Activated CD8-positive, alpha-beta memory T cell treated with anti-CD3 and anti-CD28 coated beads, Interleukin-2, amount 50 U/mL, for 48 hours (primary cell): ENCODE measurements around the gene CAPN13.

ENCODE experiments used
- DNase-seq: peaks from one replicate; pipeline ENCODE4 v3.0.0-alpha.2; 2020

The CAPN13 gene, protein sequence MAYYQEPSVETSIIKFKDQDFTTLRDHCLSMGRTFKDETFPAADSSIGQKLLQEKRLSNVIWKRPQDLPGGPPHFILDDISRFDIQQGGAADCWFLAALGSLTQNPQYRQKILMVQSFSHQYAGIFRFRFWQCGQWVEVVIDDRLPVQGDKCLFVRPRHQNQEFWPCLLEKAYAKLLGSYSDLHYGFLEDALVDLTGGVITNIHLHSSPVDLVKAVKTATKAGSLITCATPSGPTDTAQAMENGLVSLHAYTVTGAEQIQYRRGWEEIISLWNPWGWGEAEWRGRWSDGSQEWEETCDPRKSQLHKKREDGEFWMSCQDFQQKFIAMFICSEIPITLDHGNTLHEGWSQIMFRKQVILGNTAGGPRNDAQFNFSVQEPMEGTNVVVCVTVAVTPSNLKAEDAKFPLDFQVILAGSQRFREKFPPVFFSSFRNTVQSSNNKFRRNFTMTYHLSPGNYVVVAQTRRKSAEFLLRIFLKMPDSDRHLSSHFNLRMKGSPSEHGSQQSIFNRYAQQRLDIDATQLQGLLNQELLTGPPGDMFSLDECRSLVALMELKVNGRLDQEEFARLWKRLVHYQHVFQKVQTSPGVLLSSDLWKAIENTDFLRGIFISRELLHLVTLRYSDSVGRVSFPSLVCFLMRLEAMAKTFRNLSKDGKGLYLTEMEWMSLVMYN

DNA sequence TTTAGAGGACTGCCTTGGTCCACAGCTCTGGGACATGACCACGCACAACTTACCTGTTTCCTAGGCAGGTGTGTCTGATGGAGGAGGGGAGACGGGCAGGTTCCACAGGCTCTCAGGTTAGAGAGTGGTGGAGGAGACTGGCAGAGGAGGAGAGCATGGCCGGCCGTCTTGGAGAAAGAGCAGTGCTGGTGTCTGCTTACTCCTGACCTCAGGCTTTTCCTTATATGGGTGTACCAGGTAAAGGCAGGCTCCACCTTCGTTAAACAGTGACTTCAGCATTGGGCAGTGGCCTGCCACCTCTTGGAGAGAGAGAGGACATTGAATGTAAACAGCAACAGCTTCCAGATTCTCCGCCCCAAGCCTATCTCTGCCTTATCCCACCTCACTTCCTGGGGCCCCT lies at the start of gene CAPN13:
TSS of gene CAPN13 (minus strand) at position 198 of the 400 bp plus-strand sequence. CDS start 20,121 bp downstream, outside the sequence.
- no peak for DNase-seq

DNA sequence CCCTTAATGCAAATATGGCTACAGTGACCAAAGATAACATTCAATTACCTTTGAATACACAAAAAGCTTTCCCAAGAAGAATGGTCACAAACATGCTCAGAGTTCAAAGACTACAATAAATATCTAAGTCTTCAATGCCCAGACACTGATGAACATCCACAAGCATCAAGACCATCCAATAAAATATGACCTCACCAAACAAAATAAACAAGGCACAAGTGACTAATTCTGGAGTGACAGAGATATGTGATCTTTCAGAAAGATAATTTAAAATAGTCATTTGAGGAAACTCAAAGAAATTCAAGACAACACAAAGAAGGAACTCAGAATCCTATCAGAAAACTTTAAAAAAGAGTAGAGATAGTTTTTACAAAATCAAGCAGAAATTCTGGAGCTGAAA lies 40.6 kb upstream of the CAPN13 start:
- no peak for DNase-seq

DNA sequence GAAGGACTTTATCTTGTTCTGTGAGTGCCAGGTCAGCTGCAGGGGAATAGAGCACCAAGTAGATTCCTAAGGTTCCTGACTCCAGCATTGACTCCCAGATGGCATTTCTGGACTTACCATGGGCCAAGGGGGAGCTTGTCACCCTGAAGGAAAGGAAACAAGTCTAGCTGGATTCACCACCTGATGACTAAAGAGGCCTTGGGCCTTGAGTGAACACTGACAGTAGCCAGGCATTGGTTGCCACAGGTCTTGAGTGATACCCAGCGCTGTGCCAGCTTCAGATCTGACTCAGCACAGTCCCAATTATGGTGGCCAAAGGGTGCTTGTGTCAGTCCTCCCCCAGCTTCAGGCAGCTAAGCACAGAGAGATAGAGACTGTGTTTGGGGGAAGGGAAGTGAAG lies 40.1 kb upstream of the CAPN13 start:
- no peak for DNase-seq

DNA sequence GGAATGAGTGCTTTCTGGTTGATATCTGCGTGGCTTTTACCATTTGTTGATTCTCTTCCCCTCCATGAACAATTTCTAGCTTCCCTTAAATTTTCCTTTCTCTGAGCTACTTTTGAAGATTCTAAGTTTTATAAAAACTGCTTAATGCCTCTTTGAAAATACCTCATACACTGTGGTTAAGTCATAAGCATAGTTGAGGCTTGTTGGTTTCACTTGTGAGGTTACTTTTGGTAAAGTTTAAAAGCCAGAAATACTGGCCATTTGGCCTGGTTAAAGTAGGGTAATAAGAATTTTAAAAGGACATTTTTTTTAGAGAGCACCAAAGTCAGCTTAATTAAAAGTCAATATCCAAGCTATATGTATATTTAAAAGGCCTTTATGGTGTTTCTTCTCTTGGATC lies 21.3 kb upstream of the CAPN13 start:
- no peak for DNase-seq

DNA sequence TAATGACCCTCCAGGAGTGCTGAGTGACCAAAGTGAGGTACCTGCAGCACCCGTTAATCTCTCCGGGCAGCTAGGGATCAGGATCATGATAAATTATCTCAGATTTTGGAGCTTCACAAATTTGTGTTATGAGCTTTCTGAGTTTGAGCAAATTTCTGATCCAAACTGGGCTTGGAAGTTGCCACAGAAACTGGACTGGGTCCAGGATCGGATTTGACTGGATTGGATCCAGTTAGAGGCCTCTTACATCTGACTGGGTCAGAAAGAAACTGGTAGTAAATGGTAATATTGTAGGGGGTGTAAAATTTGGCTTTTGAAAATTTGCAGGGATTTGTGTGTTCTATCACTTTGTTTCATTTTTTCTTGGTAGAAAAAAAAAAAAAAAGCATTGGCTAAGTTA lies 19.7 kb upstream of the CAPN13 start:
- DNase-seq: no peak

DNA sequence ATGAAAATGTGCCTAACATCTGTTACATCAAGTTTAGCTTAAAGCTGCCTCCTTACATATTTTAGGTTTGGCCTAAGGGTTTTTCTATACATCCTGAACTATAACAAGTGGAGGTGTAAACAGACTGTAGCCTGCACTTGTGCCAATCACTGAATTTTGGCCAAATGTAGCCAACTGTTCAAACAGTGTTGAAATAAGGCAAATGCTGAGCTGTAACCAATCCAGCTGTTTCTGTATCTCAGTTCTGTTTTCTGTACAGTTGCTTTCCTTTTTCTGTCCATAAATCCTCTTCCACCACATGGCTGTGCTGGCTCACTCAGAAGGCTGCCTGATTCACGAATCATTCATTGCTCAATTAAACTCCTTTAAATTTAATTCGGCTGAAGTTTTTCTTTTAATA lies 19.2 kb upstream of the CAPN13 start:
- DNase-seq: no peak

DNA sequence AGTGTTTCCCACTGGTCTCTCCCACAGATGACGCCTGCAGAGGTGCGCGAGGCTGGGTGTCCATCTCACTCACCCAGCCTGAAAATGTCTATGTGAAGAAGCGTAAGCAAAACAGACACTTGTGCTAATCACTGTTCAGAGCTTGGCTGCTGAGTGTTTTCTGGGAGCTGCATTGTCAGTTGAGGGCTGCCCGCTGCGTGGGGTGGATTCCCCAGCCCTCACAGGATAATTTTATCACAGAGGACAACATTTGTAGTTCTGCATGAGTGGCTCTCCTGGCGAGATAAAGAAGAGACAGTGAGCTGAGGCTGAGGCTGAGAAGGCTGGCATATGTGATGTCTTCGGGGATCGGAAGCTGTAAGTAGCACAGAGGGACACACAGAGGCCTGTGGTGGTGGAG lies 16.2 kb upstream of the CAPN13 start:
- no peak for DNase-seq

DNA sequence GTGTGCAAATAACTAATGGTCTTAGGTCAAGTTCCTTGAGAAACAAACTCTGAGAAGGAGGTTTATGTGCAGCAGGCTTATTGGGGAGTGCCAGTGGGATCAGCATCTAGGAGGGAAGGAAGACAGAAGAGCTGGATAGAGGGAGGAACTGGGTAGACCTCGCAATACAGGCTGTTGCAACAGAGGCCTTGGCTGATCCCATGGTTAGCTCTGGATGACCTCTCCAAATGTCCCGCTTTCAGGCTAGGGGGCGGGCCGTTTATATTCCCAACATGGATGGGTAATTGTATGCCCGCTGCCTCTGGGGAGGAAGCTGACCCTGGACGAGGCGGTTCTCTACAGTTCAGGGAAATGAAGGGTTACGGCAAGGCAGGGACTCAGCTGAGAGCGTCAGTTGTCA lies 14.7 kb upstream of the CAPN13 start:
- no peak for DNase-seq

DNA sequence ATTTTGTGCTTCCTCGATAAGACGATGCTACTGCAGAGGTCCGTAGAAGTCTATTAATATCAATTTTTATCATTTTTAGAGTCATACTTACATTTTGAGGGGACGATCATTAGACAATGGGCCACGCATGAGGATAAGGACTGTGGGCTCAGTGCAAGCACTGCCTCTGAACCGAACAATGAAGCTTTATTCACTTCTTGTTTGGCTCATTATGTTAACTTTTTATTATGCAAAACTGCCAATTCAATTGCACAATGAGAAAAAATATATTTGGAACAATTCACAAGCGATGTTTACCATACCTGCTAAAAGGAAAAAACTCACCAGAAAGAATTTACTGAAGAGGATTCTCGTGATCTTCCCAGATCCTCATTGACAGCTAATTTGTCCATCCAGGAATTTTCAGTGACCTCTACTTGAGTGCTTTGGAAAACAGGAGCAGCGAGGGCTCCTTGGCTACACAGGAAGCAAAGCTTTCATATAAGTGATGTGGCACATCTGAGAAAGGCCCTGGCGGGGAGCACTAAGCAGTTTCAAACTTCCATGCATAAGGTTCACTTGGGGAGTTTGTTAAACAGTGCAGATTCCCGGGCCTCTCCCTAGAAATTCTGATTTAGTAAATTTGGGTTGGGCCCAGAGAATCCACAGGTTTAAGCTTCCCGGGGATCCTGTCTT lies 13.3 kb upstream of the CAPN13 start:
- no peak for DNase-seq

DNA sequence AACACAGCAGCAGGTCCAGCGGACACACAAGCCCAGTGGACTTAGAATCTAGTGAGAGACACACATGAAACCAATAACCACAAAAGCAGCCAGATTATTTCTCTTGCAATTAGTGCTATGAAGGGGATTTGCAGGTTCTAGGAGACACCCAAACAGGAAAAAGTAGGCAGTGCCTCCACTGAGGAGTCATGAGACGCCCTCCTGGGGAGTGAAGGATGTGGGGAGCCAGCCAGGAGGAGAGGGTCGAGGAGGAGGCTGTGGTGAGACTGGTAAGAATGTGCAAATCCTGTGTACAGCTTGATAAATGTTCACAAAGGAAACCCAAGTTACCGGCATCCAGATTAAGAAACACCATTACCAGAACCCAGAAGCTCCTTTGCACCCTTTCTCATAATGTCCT lies 2.7 kb upstream of the CAPN13 start:
- no peak for DNase-seq

DNA sequence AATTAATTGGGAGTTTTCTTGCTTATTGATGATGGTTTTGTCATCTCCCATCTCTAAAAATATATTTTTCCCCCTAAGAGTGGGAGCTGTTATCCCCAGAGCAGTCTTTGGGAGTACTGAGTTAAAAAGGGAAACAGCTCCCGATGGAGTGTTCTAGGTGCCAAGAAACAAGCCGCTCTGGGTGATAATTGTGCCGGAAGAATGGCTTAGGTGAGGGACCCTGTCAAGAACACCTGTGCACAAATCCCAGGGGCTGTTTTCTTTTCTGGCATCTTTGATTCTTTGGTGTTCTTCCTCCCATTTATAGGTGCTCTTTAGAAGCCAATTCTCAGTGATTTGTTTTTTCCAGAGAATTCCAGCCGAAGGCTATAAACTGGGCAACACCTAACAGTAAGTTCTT lies 1.4 kb upstream of the CAPN13 start:
- DNase-seq: no peak

DNA sequence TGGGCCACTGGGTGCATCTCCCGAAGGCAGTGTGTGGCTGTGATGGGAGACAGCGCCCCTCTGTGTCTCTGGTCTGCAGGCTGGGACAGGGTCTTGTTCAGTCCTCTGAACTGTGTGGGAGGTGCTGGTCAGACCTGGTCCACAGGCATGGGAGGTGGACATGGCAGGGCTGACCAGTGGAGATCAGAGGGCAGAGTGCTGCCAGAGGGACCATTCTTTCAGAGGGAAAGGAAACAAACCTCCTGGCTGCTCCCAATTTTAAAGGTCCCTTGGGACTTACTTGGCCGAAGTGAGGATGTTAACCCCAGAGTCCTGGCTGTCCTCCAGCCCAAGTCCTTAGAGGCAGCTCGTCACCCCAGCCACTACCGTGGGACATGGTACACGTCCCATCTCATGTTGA lies 4.0 kb downstream of the CAPN13 start:
- DNase-seq: no peak

DNA sequence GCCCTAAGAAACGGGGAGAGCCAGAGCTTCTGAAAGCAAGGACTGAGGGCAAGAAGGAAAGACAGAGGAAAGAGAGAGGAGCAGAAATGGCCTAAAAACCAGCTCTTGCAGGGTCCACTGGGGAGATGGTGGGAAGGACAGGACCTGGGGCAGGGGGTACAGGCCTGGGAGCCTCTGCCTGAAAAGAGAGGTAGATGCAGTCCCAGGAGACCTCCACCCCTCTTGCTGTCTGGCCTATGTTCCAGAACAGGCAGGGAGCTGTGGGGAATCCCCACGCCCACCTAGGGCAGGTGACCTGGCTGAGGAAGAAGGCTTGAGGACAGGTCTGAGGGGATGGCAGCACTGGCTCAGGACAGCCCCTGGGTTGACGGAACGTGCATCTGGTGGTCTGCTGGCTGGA lies 4.6 kb downstream of the CAPN13 start:
- DNase-seq: no peak

DNA sequence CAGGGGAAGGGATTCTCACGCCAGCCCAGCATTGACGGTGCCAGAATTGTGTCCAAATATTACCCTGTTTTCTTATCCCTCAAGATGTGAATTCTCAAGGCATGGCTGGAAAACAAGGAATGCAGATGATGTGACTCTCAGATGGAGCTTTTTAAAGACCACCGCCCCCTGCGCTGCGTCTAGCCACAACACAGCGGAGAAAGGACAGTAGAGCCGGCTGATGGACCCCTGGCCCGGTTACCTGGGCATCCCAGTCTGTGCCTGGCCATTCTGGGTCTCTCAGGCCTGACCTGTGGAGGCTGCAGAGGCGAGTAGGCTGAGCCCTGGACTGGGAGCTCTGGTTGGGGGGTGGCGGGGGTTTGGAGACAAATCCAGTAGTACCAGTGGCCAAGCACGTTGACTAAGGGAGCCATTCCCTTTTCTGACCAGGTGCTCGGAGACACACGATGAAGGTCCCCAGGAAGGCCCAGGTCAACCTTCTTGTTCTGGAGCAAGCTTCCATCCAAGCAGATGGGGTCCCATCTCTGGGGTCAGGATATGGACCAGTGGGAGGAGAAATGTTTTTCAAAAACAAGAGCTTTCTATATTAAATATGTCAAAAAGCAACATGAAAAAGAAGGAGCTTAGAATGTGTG lies 5.3 kb downstream of the CAPN13 start:
- no peak for DNase-seq

DNA sequence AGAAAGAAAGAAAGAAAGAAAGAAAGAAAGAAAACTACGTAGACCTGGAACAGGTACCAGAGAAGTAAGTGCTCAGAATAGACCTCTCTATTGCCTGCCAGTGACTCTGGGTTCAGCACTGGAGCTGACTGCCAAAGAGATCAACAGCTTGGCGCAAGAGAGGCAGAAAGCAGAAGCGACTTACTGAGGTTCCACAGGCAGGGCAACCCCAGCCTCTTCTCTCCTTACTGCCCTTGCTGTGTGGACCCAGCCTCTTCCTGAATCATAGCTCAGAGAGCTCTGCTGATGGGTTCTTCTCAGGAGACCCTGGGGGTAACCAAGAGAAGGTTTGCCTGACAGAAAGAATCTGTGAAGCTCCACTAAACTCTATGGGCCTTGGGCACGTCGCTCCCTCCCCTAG lies 7.1 kb downstream of the CAPN13 start:
- no peak for DNase-seq

DNA sequence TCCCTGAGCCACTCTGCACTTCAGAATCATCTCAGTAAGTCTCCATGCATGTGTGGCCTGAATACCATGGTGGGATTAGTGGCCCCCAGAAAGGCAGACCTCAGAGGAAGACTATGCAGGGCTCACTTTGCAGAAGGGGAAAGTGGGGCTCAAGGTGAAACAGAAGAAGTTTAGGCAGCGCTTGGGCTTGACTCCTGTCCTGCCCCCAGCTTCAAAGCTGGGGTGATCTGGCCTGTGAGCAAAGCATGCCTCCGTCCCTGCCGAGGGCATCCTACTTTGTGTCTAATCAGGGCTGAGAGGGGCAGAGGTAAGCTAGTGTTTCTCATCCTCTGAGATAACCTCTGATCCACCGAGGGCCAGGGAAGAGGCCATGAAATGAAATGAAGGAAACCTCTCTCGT lies 7.9 kb downstream of the CAPN13 start:
- no peak for DNase-seq

DNA sequence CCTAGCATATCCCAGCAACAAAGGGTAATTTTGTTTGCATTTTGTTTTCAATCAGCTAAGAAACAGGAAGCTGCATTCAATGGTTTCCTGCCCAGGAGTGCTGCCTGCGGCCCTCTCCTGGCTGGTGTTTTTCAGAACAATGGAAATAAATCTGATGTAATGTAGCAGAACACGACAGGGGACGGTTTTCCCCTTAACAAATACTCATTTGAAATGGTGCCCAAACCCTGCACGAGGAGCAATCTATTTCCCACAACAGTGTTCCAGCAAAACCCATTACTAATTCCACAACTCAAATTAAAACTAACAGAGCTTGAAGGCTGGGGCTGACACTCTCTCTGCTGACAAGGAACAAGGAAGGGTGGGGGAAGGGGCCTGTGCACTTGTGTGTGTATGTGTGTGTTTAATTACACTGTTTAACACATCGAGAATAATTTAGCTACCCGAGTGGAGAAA lies 8.7 kb downstream of the CAPN13 start:
- no peak for DNase-seq

DNA sequence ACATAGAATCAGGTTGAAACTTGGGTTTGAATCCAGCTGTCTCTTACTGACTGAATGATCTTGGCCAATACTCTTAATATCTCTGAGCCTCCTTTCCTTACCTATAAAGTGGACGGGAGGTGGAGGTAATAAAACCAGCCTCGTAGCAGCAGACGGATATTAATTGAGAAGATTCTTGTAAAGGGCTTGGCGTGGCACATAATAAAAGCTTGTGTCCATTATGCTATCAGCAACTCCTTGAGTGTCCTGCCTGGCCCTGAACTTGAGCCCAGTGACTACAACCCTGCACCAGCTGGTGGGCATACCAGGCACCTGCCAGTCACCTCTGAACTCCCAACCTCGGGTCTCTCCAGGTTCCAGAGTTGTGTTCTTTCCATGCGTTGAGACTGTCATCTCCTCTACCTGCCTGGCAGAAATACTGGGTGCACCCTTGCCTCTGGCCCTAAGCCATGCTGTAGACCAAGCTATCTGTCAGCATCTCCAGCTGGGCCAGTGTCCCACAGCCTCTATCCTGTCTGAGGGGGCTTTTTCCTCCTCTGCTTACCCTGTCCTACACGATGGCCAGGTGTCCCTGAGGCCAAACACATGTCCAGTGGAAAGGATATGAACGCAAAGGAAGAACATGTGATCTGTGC lies 9.7 kb downstream of the CAPN13 start:
- DNase-seq: no peak

DNA sequence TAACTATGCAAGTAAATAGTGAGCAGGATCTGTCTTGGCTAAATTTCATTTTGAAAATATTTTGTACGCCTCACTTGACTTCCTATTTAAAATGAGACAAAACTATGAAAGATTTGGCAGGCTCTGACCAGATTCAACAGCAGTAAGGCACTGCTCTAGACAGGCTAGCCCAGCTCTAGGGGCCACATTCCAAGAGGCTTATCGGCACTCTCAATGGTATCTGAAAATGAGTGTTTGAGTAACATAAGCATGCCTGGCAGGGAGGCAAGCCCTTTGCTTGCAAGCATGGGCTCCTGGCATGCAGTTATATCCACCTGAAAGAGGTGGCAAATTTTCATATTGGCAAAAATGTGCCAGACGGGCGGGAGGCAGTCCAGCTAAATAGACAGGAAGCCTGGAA lies 10.5 kb downstream of the CAPN13 start:
- no peak for DNase-seq

DNA sequence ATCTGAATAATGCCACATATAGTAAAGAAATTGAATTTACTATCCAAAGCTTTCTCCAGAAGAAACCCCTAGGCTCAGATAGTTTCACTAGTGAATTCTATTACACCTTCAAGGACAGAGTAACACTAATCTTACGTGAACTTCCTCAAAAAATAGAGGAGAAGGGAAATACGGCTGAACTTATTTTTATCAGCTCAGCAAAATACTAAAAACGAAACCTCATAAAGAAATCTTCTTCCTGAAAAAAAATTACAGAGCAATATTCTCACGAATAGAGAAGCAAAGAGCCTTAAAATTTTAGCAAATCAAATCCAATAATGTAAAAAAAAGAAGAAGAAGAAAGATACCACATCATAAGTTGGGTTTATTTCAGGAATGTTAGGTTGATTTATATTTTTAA lies 14.7 kb downstream of the CAPN13 start:
- no peak for DNase-seq

DNA sequence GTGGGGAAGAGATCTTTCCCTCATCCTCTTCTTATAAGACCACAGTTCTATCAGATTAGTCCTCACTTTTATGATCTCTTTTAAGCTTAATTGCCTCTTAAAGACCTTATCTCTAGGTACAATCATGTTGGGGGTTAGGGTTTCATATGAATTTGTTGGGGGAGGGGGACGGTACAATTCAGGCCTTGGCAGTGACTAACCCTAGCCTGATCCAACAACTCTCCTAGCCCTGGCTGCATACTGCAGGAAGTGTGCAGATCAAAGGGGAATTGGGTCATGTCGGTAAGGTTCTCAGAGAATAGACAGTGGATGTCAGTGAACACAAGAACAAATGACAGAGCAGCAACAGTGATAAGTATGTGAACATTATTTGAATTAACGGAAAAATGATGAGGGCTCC lies 16.4 kb downstream of the CAPN13 start:
- no peak for DNase-seq

DNA sequence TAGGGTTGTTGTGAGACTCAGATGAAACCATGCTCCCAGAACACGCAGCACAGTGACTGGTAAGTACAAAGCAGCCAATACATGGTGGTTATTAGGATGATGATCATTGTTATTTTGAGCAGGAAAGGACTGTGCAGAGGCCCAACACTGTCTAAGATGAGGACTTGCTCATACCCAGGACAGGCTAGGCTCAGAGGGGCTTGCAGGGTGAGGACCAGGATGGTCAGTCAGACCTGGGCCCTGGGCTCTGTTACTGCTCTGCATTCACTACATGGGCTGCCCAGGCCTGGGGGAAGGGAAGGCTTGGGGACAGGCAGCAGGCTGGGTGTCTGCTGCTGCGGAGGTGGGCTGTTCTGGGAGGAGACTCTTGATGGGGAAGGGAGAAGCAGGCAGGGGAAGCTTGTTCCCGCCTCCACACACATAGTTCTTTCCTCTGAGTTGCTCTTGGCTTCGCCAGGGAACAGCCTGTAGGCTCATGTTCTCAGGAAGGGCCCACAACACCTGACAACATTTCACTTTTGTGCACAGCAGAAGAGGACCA lies 17.5 kb downstream of the CAPN13 start:
- DNase-seq: no peak
